GM21723 (cell line): ENCODE measurements around the gene CYP27B1.

Source experiments
- ATAC-seq: cut with Tn5 transposase; IDR thresholded peaks from one replicate; pipeline ENCODE4 v1.9.1; 2021; ENCODE audit warnings: mild to moderate bottlenecking, moderate library complexity; ENCODE audit not compliant: unreplicated experiment

Gene CYP27B1, protein sequence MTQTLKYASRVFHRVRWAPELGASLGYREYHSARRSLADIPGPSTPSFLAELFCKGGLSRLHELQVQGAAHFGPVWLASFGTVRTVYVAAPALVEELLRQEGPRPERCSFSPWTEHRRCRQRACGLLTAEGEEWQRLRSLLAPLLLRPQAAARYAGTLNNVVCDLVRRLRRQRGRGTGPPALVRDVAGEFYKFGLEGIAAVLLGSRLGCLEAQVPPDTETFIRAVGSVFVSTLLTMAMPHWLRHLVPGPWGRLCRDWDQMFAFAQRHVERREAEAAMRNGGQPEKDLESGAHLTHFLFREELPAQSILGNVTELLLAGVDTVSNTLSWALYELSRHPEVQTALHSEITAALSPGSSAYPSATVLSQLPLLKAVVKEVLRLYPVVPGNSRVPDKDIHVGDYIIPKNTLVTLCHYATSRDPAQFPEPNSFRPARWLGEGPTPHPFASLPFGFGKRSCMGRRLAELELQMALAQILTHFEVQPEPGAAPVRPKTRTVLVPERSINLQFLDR

GRCh38 chr12:57766464-57767304 is at the start of gene CYP27B1:
CYP27B1 (minus strand) TSS chr12:57767078; CDS start chr12:57767041, 37 bp downstream.
- ATAC-seq: no peak

GRCh38 chr12:57816001-57816854 is 49.4 kb upstream of the CYP27B1 start:
- no peak for ATAC-seq

GRCh38 chr12:57815177-57816000 is 48.5 kb upstream of the CYP27B1 start:
- no peak for ATAC-seq

DNA sequence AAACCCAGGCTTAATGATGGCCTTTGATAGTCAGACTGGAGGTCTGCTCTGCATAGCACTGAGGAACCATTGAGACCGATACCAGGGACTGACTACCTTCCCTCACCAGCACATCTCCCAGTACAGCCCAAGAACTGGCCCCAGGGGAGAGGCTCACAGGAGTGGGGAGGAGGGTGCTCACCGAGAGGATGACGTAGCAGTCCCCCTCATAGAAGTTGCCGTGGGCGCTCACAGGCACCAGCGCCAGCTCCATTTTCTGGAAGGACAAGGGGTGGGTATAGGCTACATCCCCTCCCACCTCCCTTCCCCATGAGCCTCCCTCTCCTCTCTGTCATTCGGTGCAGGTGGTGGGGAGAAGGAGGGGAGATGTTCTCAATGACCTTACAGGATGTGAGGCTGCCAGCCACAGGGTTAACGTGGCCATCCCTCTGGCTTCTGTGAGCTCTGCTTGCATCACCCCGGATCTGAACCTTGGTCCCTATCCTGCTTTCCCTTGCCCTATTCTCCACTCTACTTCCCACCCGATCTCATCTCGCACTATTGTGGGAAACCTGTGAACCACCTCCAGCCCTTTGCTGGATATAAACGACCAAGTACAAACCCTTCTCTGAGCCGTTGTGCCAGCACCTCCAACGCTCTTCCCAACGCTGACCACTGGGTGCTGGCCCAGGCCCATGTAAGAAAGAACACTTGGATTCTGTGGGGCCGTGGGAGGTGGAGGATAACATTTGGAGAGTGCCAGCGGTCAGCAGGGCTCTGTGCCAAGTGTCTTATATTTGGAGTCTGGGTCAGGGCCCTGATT is 47.3 kb upstream of the CYP27B1 start:
- ATAC-seq: no peak

DNA sequence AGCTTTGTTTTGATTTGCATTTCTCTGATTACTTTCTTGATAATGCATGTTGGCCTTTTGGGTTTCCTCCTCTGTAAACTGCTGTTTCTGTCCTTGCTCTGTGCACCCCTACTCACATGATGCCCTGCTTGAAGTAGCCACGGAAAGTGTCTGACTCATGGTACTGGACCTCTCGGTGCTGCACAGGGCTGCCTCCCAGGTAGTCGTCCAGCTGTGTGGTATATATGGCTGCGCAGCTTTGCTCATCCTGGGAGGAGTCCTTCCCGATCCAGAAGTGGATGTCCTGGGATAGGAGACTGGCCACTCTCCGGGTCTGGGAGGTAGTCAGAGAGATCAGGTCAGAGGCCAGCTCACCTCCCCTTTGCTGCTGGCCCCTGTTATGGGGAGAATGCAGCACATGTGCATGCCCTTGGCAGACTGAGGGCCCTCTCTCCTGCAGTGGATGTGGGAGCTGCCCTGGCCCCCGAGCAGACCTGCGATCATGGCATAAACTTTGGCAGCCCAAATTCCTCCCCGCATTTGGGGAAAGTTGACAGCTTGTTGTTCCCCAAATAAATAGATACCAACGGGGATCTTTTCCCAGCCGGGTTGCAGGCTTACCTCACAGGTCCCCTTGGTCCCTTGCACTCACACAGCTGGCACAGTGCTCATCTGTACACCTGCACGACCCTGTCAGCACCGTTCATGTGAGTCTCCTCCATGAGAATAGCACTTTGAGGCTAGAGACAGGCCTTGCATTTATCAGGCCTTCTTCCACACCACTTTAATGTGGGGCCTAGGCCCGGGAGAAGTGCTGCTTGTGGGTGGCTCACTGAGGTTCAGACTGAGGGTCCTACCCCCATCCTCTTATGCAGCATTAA is 46.5 kb upstream of the CYP27B1 start:
- ATAC-seq: no peak

DNA sequence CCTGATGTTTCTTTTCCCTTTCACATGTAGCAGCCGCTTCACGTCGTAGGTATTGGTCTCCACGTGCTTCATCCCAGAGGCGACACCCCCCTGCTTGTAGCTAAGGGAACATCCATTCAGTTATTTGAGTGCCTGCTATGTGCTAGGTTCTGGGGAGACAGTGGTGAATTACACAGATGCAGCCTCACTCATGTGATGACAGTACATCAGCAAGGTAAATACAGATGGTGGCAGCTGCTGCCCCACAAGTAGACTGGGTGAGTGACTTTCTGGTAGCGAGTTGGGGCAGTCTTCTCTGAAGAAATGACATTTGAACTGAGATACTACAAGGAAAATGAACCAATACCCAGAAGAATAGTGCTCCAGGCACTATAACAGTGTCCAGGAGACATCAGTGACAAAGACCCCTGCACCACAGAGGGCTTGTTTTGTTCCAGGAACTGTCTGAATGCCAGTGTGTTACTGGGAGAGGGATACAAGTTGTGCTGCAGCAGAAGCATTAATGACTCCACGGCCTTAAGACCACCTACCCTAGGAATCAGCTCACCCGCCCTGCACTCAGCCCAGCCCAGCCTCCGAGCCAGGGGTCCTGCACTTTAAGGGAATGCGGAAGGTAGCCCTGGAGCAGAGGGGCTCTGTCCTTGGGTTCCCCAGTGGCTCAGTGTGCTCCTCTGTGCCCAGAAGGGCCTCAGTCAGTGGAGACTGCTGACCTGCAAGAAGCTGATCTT is 44.3 kb upstream of the CYP27B1 start:
- no peak for ATAC-seq

GRCh38 chr12:57810450-57810849 is 43.6 kb upstream of the CYP27B1 start:
- no peak for ATAC-seq

- ATAC-seq: no peak
These were observed 42.5 kb upstream of the CYP27B1 start for GRCh38 chr12:57809425-57809824.

DNA sequence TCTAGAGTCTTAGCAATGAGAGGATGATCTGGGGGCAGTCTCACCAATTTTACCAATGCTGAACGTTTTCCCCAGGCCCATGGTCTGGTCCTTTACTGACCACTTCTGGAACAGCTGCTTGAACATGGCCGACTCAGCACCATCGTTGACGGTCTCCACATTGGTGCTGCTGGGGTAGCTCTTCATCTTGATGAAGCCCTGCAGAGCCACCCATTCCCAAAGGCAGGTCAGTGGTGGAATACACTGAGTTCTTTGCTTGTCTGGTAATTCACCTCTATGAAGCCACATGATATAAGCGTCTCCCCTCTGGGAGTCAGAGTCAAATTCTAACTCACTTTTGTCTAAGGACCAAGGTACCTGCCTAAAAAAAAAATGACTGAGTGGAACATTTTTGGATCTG is 41.5 kb upstream of the CYP27B1 start:
- ATAC-seq: no peak

GRCh38 chr12:57807285-57807684 is 40.4 kb upstream of the CYP27B1 start:
- no peak for ATAC-seq

DNA sequence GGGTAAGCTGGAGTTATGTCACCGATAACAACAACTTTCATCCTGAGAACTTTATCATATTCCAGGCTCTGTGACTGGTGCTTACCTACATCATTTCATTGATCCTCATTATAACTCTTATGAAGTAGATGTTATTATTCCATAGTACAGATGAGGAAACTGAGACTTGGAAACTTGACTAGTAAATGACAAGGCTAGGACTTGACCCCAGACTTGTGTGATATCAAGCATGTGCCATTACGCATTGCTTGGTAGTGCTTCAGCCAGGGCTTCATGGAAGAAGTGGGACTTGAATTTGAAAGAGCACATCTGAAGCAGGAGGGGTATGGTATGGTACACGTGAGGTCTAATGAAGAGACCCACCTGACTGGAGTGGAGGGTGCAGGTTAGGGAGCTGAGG is 39.8 kb upstream of the CYP27B1 start:
- ATAC-seq: no peak

DNA sequence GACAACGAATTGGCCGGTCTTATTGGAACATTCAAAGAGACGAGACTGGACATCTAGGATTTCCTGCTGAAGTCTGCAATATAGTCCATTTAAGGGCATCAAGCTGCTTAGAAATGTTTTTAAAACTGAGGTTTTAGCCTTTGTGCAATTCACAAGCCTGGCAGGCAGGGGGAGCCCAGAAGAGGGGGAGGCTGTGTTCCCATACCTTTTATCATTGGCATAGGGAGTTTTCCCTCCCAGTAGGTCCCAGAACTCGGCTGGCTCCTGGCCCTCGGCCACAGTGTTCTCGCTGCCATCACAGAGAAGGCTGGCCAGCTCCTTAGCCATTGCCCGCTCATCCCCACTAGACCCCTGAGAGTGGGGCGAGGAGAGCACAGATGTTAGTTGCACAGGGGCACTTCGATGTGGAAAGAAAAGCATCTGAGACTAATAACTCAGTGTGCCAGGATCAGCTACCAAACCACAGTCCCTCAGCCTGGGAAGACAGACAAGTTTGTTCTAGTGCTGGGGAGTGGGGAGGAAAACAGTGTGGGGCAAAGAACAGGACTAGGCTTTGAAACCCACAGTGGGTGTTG is 36.5 kb upstream of the CYP27B1 start:
- ATAC-seq: no peak

DNA sequence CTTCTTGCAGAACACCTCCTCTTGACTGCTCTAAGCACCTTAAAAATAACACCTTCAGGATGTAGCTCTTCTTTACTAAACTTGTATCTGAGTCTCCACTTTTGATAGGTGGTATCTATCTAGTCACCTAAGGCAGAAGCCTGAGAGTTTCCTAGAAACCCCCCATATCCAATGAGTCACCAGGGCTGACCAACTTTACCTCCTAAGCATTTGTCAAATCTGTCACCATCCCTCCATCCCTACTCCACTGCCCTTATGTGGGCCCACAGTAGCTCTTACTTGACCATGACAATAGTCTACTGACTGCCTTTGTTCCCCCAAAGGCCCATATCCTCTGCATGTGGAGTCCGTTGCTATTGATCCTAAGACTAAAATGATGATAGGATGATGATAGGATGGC is 35.7 kb upstream of the CYP27B1 start:
- ATAC-seq: no peak

GRCh38 chr12:57800965-57801364 is 34.1 kb upstream of the CYP27B1 start:
- ATAC-seq: no peak

GRCh38 chr12:57797933-57798332 is 31.1 kb upstream of the CYP27B1 start:
- no peak for ATAC-seq

GRCh38 chr12:57796996-57797395 is 30.1 kb upstream of the CYP27B1 start:
- no peak for ATAC-seq

GRCh38 chr12:57795354-57795753 is 28.5 kb upstream of the CYP27B1 start:
- no peak for ATAC-seq
